GM12875 (cell line): Measurements from ENCODE around the gene DDX20.

Experiments
- H3K4me3 ChIP-seq: one replicate; pipeline ENCODE4 v1.5.1; 2011; ENCODE audit warnings: low read depth, low read length, control low read depth
- CTCF ChIP-seq: IDR thresholded peaks from 2 replicates; pipeline ENCODE4 v1.5.1; 2011; ENCODE audit warnings: low read depth, mild to moderate bottlenecking, control low read depth, inconsistent platforms, low read length, moderate library complexity, borderline replicate concordance; ENCODE audit not compliant: insufficient read depth

Gene DDX20

GRCh38 chr1:111742938-111743549, 12.7 kb upstream of the DDX20 start:
- no peak for TF ChIP-seq CTCF
- H3K4me3 ChIP-seq: no peak overlapping the region

- TF ChIP-seq CTCF: no peak
- H3K4me3 ChIP-seq: no peak overlapping the region
Observed at GRCh38 chr1:111743679-111744101, 12.0 kb upstream of the DDX20 start.

GRCh38 chr1:111745675-111746613, 9.8 kb upstream of the DDX20 start:
- H3K4me3 ChIP-seq: no peak overlapping the region

GRCh38 chr1:111746614-111746999, 9.1 kb upstream of the DDX20 start:
- no peak for TF ChIP-seq CTCF

More at GRCh38 chr1:111745675-111746613, 9.8 kb upstream of the DDX20 start:
- TF ChIP-seq CTCF: no peak

GRCh38 chr1:111747282-111747734, 8.4 kb upstream of the DDX20 start:
- H3K4me3 ChIP-seq: no peak overlapping the region
- peak; percentile 75 for TF ChIP-seq CTCF

More at GRCh38 chr1:111746614-111746999, 9.1 kb upstream of the DDX20 start:
- H3K4me3 ChIP-seq: no peak overlapping the region

GRCh38 chr1:111747947-111748346, 7.8 kb upstream of the DDX20 start:
- H3K4me3 ChIP-seq: no peak overlapping the region
- no peak for TF ChIP-seq CTCF
